HL-60/S4 treated with phorbol 12-myristate 13-acetate at 8.2 ng/mL for 4 days and 3 days (cell line): Measurements from ENCODE around the gene ALG1.

Experiments
- in situ Hi-C: fragments of 300-500 bp; cut with MboI; formaldehyde crosslinking; loops from 2 replicates; pipeline ENCODE4 v1.15.0; 2022; ENCODE audit warnings: low sequenced_read_pairs

The ALG1 gene, protein sequence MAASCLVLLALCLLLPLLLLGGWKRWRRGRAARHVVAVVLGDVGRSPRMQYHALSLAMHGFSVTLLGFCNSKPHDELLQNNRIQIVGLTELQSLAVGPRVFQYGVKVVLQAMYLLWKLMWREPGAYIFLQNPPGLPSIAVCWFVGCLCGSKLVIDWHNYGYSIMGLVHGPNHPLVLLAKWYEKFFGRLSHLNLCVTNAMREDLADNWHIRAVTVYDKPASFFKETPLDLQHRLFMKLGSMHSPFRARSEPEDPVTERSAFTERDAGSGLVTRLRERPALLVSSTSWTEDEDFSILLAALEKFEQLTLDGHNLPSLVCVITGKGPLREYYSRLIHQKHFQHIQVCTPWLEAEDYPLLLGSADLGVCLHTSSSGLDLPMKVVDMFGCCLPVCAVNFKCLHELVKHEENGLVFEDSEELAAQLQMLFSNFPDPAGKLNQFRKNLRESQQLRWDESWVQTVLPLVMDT

DNA sequence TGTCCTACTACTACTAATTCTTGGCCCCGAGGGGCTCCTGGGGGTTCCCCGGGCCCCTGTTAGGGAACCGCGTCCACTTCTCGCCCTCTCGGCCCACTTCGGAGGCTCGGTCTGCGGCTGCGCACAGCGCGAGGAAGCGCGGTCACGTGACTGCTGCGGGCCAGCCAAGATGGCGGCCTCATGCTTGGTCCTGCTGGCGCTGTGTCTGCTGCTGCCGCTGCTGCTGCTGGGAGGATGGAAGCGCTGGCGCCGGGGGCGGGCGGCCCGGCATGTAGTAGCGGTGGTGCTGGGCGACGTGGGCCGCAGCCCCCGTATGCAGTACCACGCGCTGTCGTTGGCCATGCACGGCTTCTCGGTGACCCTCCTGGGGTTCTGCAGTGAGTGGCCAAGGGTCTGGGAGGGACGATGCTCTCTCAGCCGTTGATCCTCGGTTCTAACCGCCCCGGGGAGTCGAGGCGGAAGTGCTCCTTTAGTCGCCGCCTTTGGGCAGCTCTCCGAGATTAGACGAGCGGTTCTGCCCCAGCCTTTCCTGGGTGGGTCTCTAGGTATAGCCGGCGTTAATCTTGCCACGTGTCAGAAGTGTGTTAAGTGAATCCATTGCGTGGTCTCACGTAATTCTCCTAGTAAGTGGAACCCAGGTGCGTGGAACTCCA, at the start of gene ALG1:
Gene ALG1, plus strand, starts transcription at position 163 of the 653 bp plus-strand sequence. Its CDS starts 7 bp downstream, at position 170.
- in situ Hi-C loops: no loop called here

DNA sequence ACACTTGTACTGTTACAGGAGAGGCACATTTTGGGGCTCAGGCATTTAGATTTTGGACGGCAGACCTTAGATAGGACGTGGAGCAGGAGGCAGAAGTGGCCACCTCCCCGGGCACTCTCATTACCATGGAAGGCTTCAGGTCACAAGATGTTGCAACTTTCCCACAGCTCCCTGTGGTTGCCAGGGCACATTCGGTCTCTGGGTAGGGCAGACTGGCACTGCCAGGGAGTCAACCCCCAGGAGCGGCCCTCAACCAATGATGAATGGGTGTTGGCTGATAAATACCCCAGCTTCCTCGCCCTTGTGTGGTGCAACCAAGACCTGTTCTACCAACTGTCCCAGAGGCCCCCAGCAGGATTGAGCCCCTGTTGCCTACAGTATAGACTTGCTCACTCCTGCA, 49.1 kb upstream of the ALG1 start:
- in situ Hi-C loops: no loop called here

- in situ Hi-C loops: no loop called here
Measured at GRCh38 chr16:5024632-5025031, 47.0 kb upstream of the ALG1 start.

- in situ Hi-C loops: no loop called here
Measured at GRCh38 chr16:5025171-5025632, 46.4 kb upstream of the ALG1 start.

- in situ Hi-C loops: no loop called here
Measured at GRCh38 chr16:5026664-5027063, 45.0 kb upstream of the ALG1 start.

- in situ Hi-C loops: no loop called here
Measured at GRCh38 chr16:5027086-5027485, 44.6 kb upstream of the ALG1 start.

- in situ Hi-C loops: no loop called here
Measured at GRCh38 chr16:5027575-5028235, 43.9 kb upstream of the ALG1 start.

DNA sequence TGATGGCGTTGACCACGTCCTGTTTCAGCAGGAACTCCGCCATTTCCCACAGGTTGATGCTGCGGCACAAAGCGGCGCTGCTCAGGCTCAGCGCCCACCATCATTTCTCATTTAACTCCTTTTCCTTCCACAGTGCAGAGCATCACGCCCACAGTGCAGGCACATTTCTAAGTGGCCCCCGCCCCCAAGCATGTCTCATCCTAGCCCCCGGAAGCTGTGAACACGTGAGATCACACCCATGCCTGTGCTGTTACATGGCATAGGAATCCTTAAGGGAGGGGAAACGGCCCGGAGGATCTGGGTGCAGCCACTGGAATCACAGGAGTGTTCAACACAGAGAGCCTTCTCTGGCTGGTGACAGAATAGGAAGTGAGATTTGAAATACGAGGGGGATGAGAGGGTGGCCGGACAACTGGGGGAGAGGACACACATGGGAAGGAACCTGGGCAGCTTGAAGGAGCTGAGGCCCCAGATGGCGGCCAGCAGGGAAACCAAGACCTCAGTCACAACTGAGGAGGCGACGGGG, 42.6 kb upstream of the ALG1 start:
- in situ Hi-C loops: no loop called here

DNA sequence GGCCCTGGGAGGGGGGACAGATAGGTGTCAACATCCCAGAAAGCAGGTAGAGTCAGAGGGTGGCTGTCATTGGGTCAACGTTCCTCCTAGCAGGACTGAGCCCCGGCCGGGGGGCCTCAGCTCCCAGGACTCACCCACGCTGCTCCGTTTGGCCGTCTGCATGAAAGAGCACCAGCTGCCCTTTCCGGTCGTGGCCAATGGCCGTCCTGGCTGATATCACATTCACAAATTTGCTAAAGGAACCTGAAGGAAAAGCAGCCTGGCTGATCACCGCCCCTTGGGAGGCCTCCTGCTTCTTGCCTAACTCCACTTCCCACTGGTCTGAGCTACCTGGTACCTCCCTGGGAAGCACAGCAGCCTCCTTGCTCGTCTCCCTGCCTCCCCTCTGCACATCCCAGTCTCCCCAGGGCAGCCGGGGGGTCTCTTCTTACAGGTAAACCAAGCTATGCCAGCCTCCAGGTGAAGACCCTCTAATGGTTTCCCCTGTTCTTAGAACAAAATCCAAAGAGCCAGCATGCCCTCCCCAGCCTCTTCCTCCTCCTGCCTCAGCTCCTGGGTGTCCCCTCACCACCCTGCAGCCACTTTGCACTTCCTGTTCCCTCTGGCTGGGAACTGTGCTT, 41.3 kb upstream of the ALG1 start:
- in situ Hi-C loops: no loop called here

GRCh38 chr16:5031601-5032000, 40.0 kb upstream of the ALG1 start:
- in situ Hi-C loops: no loop called here

DNA sequence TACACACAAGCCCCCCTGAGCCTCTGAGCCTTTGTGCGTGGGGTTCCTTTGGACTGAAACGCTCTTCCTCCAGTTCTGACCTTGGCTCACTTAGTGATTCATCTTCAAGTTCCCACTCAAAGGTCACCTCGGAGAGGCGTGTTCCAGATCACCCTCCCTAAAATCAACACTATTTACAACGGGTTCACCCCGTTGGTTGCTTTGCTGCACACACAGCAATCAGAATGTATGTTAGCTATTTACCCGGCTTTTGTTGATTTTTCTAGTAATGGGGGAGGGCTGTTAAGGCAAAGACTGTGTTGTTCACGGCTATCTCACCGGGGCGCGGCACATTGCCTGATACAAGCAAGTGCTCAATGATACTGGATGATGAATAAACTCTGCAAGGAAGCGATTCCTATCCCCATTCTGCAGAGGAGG, 38.9 kb upstream of the ALG1 start:
- in situ Hi-C loops: no loop called here

- in situ Hi-C loops: no loop called here
Measured at GRCh38 chr16:5033256-5034166, 38.1 kb upstream of the ALG1 start, which contains the start of gene NAGPA. Gene NAGPA (minus strand): TSS chr16:5033935. CDS start chr16:5033914, 21 bp downstream.

GRCh38 chr16:5034167-5034523, 37.5 kb upstream of the ALG1 start:
- in situ Hi-C loops: no loop called here

DNA sequence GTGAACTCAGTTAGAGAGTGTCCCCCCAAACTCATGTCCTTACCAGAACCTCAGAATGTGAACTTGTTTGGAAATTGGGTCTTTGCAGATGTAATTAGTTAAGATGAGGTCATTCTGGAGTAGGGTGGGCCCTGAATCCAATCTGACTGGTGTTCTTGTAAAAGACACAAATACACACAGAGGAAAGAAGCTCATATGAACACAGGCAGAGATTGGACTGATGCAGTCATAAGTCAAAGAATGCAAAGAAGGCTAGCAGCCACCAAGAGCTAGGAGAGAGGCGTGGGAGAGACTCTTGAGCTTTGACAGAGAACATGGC, 35.8 kb upstream of the ALG1 start:
- in situ Hi-C loops: no loop called here

GRCh38 chr16:5036228-5037156, 35.2 kb upstream of the ALG1 start:
- in situ Hi-C loops: no loop called here

DNA sequence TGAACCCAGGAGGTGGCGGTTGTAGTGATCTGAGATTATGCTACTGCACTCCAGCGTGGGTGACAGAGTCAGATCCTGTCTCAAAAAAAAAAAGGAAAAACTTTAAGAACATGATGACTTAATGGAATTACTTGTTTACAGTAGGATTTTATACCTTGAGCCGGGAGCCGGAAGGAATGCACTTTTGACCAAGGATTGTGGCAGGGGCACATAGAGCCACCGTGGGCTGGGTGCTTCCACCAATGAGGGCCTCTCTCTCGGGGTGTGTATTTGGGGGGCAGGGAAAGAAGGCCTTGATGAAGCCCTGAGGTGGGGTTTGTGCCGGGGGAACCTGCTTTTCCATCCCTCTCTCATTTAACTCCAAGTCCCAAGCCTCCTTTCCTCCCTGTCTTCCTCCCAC, 31.2 kb upstream of the ALG1 start:
- in situ Hi-C loops: no loop called here

GRCh38 chr16:5041600-5042133, 30.0 kb upstream of the ALG1 start:
- in situ Hi-C loops: no loop called here

DNA sequence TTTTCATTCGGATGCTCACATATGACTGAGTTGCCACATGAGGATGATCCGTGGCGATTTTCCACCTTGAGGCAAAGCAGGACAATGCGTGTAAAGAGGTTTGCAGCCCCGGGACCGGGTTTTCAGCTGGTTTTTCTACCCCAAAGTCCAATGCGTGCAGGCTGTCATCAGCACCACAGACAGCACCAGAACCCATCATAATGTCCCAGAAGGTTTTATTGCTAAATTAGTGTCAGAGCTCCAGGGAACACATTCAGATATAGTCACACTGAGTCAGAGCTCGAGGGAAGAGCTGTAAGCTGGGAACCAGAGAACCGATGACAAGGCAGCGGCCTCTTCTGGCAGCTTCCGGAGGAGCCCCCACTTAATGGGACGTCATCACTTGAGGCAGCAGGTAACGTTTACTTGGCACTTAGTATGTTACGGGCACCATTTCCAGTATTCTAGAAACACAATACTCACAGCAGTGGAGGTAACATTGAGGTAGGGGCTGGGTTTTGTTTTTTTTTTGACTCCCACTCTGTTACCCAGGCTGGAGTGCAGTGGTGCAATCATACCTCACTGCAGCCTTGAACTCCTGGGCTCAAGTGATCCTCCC, 29.0 kb upstream of the ALG1 start:
- in situ Hi-C loops: no loop called here
